Measurements from ENCODE around the gene GRIK3.

Gene GRIK3

DNA sequence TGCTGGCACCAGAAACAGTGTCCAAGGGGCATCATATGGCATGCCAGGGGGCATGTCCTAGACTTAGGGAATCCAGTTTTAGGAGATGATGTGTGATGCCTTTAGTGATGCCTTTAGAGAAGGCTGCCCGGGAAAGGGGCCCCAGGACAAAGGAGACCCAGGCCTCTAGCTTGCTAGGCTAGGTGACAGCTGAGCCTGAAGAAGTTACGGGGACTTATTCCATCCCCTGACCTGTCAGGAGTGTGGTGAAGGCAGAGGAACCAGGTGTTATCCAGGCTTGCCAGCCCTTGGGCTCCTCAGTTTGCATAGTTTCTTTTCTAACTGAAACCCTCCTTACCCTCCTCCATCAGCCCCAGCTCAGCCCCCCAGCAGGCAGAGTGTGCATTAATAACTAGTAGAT, 281.9 kb downstream of the GRIK3 start:
- no peak for DNase-seq

- DNase-seq = no peak
Observed at GRCh38 chr1:36751525-36751924, 282.8 kb downstream of the GRIK3 start.

GRCh38 chr1:36748466-36748865, 285.8 kb downstream of the GRIK3 start:
- DNase-seq = no peak
